Epithelial cell of esophagus (primary cell): ENCODE data around the gene DDOST.

Experiments used
- DNase-seq: peaks from one replicate; pipeline ENCODE4 v3.0.0; 2010; ENCODE audit warnings: low read depth
- H3K4me3 ChIP-seq: 2 replicates; pipeline ENCODE4 v1.5.1; 2011; ENCODE audit warnings: mild to moderate bottlenecking, low read length, control low read depth
- CTCF ChIP-seq: IDR thresholded peaks from 2 replicates; pipeline ENCODE4 v1.5.1; 2011; ENCODE audit warnings: low read depth, mild to moderate bottlenecking, low read length, control low read depth, inconsistent platforms; ENCODE audit not compliant: insufficient read depth; ENCODE audit errors: missing control alignments

Gene DDOST

GRCh38 chr1:20657024-20657423, 4.1 kb downstream of the DDOST start:
- DNase-seq, result no peak
- no peak for TF ChIP-seq CTCF
- H3K4me3 ChIP-seq, result no peak overlapping the region

GRCh38 chr1:20654104-20654690, 7.0 kb downstream of the DDOST start:
- TF ChIP-seq CTCF, result no peak
- no peak for DNase-seq
- no peak overlapping the region for H3K4me3 ChIP-seq

- H3K4me3 ChIP-seq, result no peak overlapping the region
- no peak for TF ChIP-seq CTCF
- DNase-seq, result no peak
Observed at GRCh38 chr1:20652300-20652699, 8.9 kb downstream of the DDOST start.

- no peak for TF ChIP-seq CTCF
- H3K4me3 ChIP-seq, result no peak overlapping the region
- DNase-seq, result no peak
Observed at GRCh38 chr1:20648946-20649345, 12.2 kb downstream of the DDOST start.

- no peak for DNase-seq
- no peak overlapping the region for H3K4me3 ChIP-seq
- no peak for TF ChIP-seq CTCF
Observed at GRCh38 chr1:20648438-20648837, 12.7 kb downstream of the DDOST start.

- TF ChIP-seq CTCF, result no peak
- H3K4me3 ChIP-seq, result no peak overlapping the region
- DNase-seq, result no peak
Observed at GRCh38 chr1:20645414-20645813, 15.8 kb downstream of the DDOST start.

GRCh38 chr1:20644416-20644815, 16.8 kb downstream of the DDOST start:
- no peak overlapping the region for H3K4me3 ChIP-seq
- no peak for DNase-seq
- TF ChIP-seq CTCF, result no peak
